HUES48 (cell line): ENCODE results near the gene C2CD4C.
"Not testable (repeated sequence)": the region's sequence is repeated elsewhere in the genome, so short reads cannot be mapped to it uniquely, and the experiment has no call there.

Experiments used
- H3K27ac ChIP-seq: one replicate; pipeline ENCODE4 v1.7.0; 2013; ENCODE audit warnings: low read depth, low read length, inconsistent platforms
- H3K27me3 ChIP-seq: 2 replicates; pipeline ENCODE4 v1.6.1; 2013; ENCODE audit warnings: mild to moderate bottlenecking, low read length; ENCODE audit not compliant: control insufficient read depth, insufficient read depth
- H3K36me3 ChIP-seq: 2 replicates; pipeline ENCODE4 v1.6.1; 2013; ENCODE audit warnings: low read length; ENCODE audit not compliant: control insufficient read depth, insufficient read depth
- H3K4me1 ChIP-seq: 2 replicates; pipeline ENCODE4 v1.6.1; 2013; ENCODE audit warnings: mild to moderate bottlenecking, low read length; ENCODE audit not compliant: control insufficient read depth, insufficient read depth
- H3K4me3 ChIP-seq: 2 replicates; pipeline ENCODE4 v1.5.1; 2013; ENCODE audit warnings: mild to moderate bottlenecking, low read depth, low read length
- H3K9ac ChIP-seq: 2 replicates; pipeline ENCODE4 v1.6.1; 2013; ENCODE audit warnings: mild to moderate bottlenecking, low read depth, low read length, moderate library complexity
- H3K9me3 ChIP-seq: 2 replicates; pipeline ENCODE4 v1.6.1; 2013; ENCODE audit warnings: low read length; ENCODE audit not compliant: control insufficient read depth, insufficient read depth

The C2CD4C gene

GRCh38 chr19:408902-409515, at the start of gene C2CD4C:
TSS of gene C2CD4C (minus strand) at chr19:409147. CDS start at chr19:408361, 786 bp downstream.
- Histone ChIP-seq H3K4me1 (peaks cover 17% of the 10 kb centered on the region), H3K27ac (peak within 1 kb of the TSS; percentile 22), H3K36me3 (no peaks in the 10 kb centered on the region; the same call in 1 of the 2 replicates), H3K9ac (no peak within 1 kb of the TSS), H3K27me3 (peaks cover 10% of the 10 kb centered on the region), H3K4me3 (peak within 1 kb of the TSS; percentile 62), H3K9me3 (no peaks in the 10 kb centered on the region)

- Histone ChIP-seq H3K27me3 (peaks cover 13% of the 10 kb centered on the region), H3K4me1 (no peaks in the 10 kb centered on the region), H3K9me3 (no peaks in the 10 kb centered on the region)
Observed at GRCh38 chr19:458091-459042, 49.4 kb upstream of the C2CD4C start.

GRCh38 chr19:457636-458035, 48.7 kb upstream of the C2CD4C start:
- H3K4me3 ChIP-seq: no peak overlapping the region
- H3K4me1 ChIP-seq: no peaks in the 10 kb centered on the region
- H3K9ac ChIP-seq: no peak overlapping the region
- H3K36me3 ChIP-seq: no peaks in the 10 kb centered on the region
- H3K27me3 ChIP-seq: peaks cover 12% of the 10 kb centered on the region
- H3K9me3 ChIP-seq: no peaks in the 10 kb centered on the region
- H3K27ac ChIP-seq: no peak overlapping the region

More at GRCh38 chr19:458091-459042, 49.4 kb upstream of the C2CD4C start:
- no peak overlapping the region for H3K4me3 ChIP-seq
- H3K27ac ChIP-seq: no peak overlapping the region
- H3K36me3 ChIP-seq: no peaks in the 10 kb centered on the region
- H3K9ac ChIP-seq: no peak overlapping the region

- H3K27me3 ChIP-seq: peaks cover 5% of the 10 kb centered on the region; the same call in 1 of the 2 replicates
Observed at GRCh38 chr19:456547-457110, 47.7 kb upstream of the C2CD4C start.

GRCh38 chr19:455851-456546, 47.1 kb upstream of the C2CD4C start:
- Histone ChIP-seq H3K4me3 (no peak overlapping the region), H3K36me3 (no peaks in the 10 kb centered on the region), H3K9me3 (peaks cover 8% of the 10 kb centered on the region), H3K4me1 (no peaks in the 10 kb centered on the region), H3K9ac (no peak overlapping the region), H3K27me3 (peaks cover 1% of the 10 kb centered on the region; the same call in 1 of the 2 replicates), H3K27ac (no peak overlapping the region)

More at GRCh38 chr19:456547-457110, 47.7 kb upstream of the C2CD4C start:
- H3K36me3 ChIP-seq: no peaks in the 10 kb centered on the region
- no peaks in the 10 kb centered on the region for H3K4me1 ChIP-seq
- H3K9ac ChIP-seq: no peak overlapping the region
- peaks cover 3% of the 10 kb centered on the region for H3K9me3 ChIP-seq
- no peak overlapping the region for H3K27ac ChIP-seq
- H3K4me3 ChIP-seq: no peak overlapping the region

GRCh38 chr19:455031-455705, 46.2 kb upstream of the C2CD4C start:
- Histone ChIP-seq H3K27ac (no peak overlapping the region), H3K4me3 (no peak overlapping the region), H3K9ac (no peak overlapping the region), H3K9me3 (peaks cover 8% of the 10 kb centered on the region), H3K36me3 (no peaks in the 10 kb centered on the region), H3K4me1 (no peaks in the 10 kb centered on the region), H3K27me3 (no peaks in the 10 kb centered on the region)

- Histone ChIP-seq H3K27me3 (no peaks in the 10 kb centered on the region), H3K36me3 (no peaks in the 10 kb centered on the region), H3K4me3 (no peak overlapping the region), H3K9ac (no peak overlapping the region), H3K9me3 (peaks cover 8% of the 10 kb centered on the region), H3K27ac (no peak overlapping the region), H3K4me1 (no peaks in the 10 kb centered on the region)
Observed at GRCh38 chr19:453606-454005, 44.7 kb upstream of the C2CD4C start.

GRCh38 chr19:452829-453228, 43.9 kb upstream of the C2CD4C start:
- Histone ChIP-seq H3K4me3 (no peak overlapping the region), H3K9ac (no peak overlapping the region), H3K36me3 (no peaks in the 10 kb centered on the region), H3K9me3 (peaks cover 8% of the 10 kb centered on the region), H3K4me1 (no peaks in the 10 kb centered on the region), H3K27ac (no peak overlapping the region), H3K27me3 (no peaks in the 10 kb centered on the region)

- not testable (repeated sequence) for H3K9ac ChIP-seq, H3K27me3 ChIP-seq, H3K36me3 ChIP-seq, H3K4me1 ChIP-seq, H3K9me3 ChIP-seq, H3K27ac ChIP-seq, H3K4me3 ChIP-seq
Observed at GRCh38 chr19:450912-451481, 42.0 kb upstream of the C2CD4C start.

- H3K9ac ChIP-seq: no peak overlapping the region
- H3K9me3 ChIP-seq: peaks cover 8% of the 10 kb centered on the region
- H3K27me3 ChIP-seq: no peaks in the 10 kb centered on the region
- H3K4me3 ChIP-seq: no peak overlapping the region
- H3K4me1 ChIP-seq: no peaks in the 10 kb centered on the region
- H3K27ac ChIP-seq: no peak overlapping the region
- no peaks in the 10 kb centered on the region for H3K36me3 ChIP-seq
Observed at GRCh38 chr19:449916-450315, 41.0 kb upstream of the C2CD4C start.
